Fibroblast of lung (primary cell): ENCODE results near the gene PRR35. TPM values are rescaled to one million over a fixed set of nuclear protein-coding genes. Genes with fewer than 3 reads are reported as not detected.

ENCODE experiments used
- DNase-seq, 2 donors: peaks; one replicate each; pipeline versions ENCODE4 v3.0.0 to v3.0.0-alpha.2; 2010; ENCODE audit warnings: low read depth in 2 of 2
- H2AFZ ChIP-seq: 2 replicates; pipeline ENCODE4 v1.5.1; 2012; ENCODE audit warnings: low read length, control low read depth, inconsistent platforms
- H3K27ac ChIP-seq: 2 replicates; pipeline ENCODE4 v1.5.1; 2011; ENCODE audit warnings: low read length, control low read depth; ENCODE audit not compliant: insufficient read depth
- H3K27me3 ChIP-seq: 2 replicates; pipeline ENCODE4 v1.5.1; 2011; ENCODE audit warnings: mild to moderate bottlenecking, low read length; ENCODE audit not compliant: control insufficient read depth, insufficient read depth
- H3K36me3 ChIP-seq: 2 replicates; pipeline ENCODE4 v1.5.1; 2011; ENCODE audit warnings: low read length; ENCODE audit not compliant: control insufficient read depth, insufficient read depth
- H3K4me1 ChIP-seq: 2 replicates; pipeline ENCODE4 v1.5.1; 2011; ENCODE audit warnings: low read length; ENCODE audit not compliant: control insufficient read depth, insufficient read depth; ENCODE audit errors: extremely low read depth
- H3K4me2 ChIP-seq: 2 replicates; pipeline ENCODE4 v1.5.1; 2011; ENCODE audit warnings: low read length, control low read depth; ENCODE audit not compliant: insufficient read depth; ENCODE audit errors: extremely low read depth
- H3K4me3 ChIP-seq, 4 experiments: fragments of 200-600 bp in 1 of 4; sonication (generic) in 1 of 4; replicated peaks in 1 of 4; 2 replicates each; pipeline ENCODE4 v1.5.1; 2011 to 2016; ENCODE audit warnings: low read length in 4 of 4, low read depth in 3 of 4, mild to moderate bottlenecking in 3 of 4, control low read depth in 2 of 4, inconsistent platforms in 1 of 4, mixed read lengths in 1 of 4; ENCODE audit not compliant: insufficient read depth in 1 of 4; ENCODE audit errors: control extremely low read depth in 1 of 4
- H3K79me2 ChIP-seq: 2 replicates; pipeline ENCODE4 v1.5.1; 2012; ENCODE audit warnings: mild to moderate bottlenecking, low read length, inconsistent platforms; ENCODE audit not compliant: control insufficient read depth, insufficient read depth
- H3K9ac ChIP-seq: 2 replicates; pipeline ENCODE4 v1.5.1; 2011; ENCODE audit warnings: mild to moderate bottlenecking, low read length, control low read depth; ENCODE audit not compliant: insufficient read depth
- H3K9me3 ChIP-seq: 2 replicates; pipeline ENCODE4 v1.5.1; 2012; ENCODE audit warnings: low read depth, low read length; ENCODE audit not compliant: control insufficient read depth, insufficient read depth
- H4K20me1 ChIP-seq: 2 replicates; pipeline ENCODE4 v1.5.1; 2011; ENCODE audit warnings: low read length; ENCODE audit not compliant: control insufficient read depth, insufficient read depth; ENCODE audit errors: extremely low read depth
- EZH2 ChIP-seq: IDR thresholded peaks from 2 replicates; pipeline ENCODE4 v1.5.1; 2012; ENCODE audit warnings: low read length, control low read depth, mild to moderate bottlenecking; ENCODE audit errors: missing control alignments
- polyA plus RNA-seq, 2 donors: library from polyadenylated mRNA; depleted of rRNA in 1 of 2; stranded (reverse) in 1 of 2; unstranded in 1 of 2; fragments of >200 nt; gene quantifications; 2 replicates each; pipeline ENCODE4 v1.2.1, GENCODE V29; 2011 to 2012; ENCODE audit warnings: missing spikeins in 1 of 2
- total RNA-seq: library from RNA; depleted of rRNA; stranded (reverse); fragments of >200 nt; gene quantifications from 2 replicates; pipeline ENCODE4 v1.2.1, GENCODE V29; 2014
- TF ChIP-seq, protein P1 (sequence below), 2 donors: IDR thresholded peaks in 1 of 2; conservative IDR thresholded peaks in 1 of 2; 1 replicate in 1 of 2; 2 replicates in 1 of 2; pipeline ENCODE4 v1.5.1; 2011 to 2012; ENCODE audit warnings: low read length in 2 of 2, control low read depth in 1 of 2, inconsistent platforms in 1 of 2, low read depth in 1 of 2, mild to moderate bottlenecking in 1 of 2

The PRR35 gene
- total and polyA plus RNA-seq, 2 donors (not counting 1 experiment from before 2014, with no cell fraction given), result not detected

DNA sequence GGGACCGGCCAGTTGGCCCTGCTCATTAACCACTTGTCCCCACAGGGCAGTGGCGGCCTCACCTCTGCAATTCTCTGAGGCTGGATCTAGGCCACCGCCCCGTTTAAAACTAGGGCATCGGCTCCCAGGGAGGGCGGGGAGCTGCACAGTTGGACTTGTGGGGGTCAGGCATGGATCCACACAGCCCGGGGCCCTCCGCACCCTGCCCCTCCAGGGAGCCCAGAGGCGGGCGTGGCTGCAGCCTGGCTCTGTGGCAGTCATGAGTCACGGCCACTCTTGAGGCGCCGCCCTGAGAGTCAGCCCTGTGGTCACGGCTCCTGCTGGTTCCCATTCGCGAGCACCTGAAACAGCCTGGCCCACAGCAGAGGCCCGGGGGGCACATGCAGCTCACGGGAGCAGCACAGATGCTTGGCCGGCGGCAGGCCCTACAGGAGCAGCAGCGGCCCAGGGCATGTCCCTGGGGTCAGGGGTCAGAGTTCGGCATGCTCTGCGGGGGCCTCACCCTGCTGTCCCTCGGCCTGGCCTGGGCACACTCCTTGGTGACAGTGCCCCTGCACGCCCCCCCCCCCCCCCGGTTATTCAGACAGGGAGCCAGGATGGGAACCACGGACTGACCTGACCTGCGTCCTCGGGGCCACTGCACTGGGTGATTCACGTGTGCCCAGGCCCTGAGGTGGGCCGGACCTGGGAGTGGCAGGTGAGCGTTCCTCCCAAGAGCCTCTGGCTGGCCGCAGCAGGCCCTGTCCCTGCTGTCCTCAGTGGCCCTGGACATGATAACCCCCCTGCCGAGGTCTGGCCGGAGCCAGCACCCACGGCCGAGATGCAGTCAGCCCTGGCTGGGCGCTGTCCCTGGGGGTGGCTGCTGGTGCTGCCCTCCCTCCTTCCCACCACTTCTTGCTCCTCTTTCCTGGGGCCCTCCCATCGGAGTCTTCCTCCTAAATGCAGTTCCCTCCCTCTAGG, 24.5 kb upstream of the PRR35 start:
- Histone ChIP-seq H3K79me2 (peaks cover 83% of the 10 kb centered on the region), H3K9me3 (no peaks in the 10 kb centered on the region), H3K4me3 (no peak overlapping the region), H3K27ac (peak overlapping the region; percentile 27), H3K4me1 (peaks cover 5% of the 10 kb centered on the region), H4K20me1 (no peaks in the 10 kb centered on the region), H3K4me2 (no peak overlapping the region), H3K9ac (no peak overlapping the region), H3K36me3 (peaks cover 21% of the 10 kb centered on the region), H3K27me3 (no peaks in the 10 kb centered on the region), H2AFZ (no peak overlapping the region)
- TF ChIP-seq, protein P1, sequence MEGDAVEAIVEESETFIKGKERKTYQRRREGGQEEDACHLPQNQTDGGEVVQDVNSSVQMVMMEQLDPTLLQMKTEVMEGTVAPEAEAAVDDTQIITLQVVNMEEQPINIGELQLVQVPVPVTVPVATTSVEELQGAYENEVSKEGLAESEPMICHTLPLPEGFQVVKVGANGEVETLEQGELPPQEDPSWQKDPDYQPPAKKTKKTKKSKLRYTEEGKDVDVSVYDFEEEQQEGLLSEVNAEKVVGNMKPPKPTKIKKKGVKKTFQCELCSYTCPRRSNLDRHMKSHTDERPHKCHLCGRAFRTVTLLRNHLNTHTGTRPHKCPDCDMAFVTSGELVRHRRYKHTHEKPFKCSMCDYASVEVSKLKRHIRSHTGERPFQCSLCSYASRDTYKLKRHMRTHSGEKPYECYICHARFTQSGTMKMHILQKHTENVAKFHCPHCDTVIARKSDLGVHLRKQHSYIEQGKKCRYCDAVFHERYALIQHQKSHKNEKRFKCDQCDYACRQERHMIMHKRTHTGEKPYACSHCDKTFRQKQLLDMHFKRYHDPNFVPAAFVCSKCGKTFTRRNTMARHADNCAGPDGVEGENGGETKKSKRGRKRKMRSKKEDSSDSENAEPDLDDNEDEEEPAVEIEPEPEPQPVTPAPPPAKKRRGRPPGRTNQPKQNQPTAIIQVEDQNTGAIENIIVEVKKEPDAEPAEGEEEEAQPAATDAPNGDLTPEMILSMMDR (conservative IDR thresholded peaks at IDR 0.05 in 1 of 2, IDR thresholded peaks at IDR 0.05 in 1 of 2; ENCODE audit: low read depth in 1 of 2, low read length in 2 of 2), result no peak
- TF ChIP-seq EZH2, result no peak
- DNase-seq, result peak; percentile 73 to 79

DNA sequence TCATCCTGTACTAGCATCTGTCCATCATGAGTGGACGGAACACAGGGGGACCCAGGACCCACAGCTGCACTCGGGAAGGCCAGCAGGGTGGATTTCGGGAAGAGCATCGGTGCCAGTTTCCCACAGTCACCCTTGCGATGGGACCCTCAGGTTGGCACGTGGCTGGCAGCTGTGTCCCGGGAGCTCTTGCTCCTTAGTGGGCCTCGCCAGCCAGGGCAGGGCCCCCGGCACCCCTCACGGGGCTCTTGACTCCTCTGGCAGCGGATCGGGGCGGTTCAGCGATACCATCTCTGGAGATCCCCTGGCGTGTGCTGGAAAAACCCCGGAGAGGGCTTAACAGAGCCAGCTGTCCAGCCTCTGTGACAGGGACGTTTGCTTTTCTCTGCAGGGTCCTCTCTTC, 23.4 kb upstream of the PRR35 start:
- H3K4me2 ChIP-seq, result no peak overlapping the region
- H3K27ac ChIP-seq, result no peak overlapping the region
- H3K27me3 ChIP-seq, result no peaks in the 10 kb centered on the region
- peaks cover 5% of the 10 kb centered on the region for H3K4me1 ChIP-seq
- no peak for DNase-seq
- no peaks in the 10 kb centered on the region for H3K9me3 ChIP-seq
- peaks cover 26% of the 10 kb centered on the region for H3K36me3 ChIP-seq
- H2AFZ ChIP-seq, result no peak overlapping the region
- no peak for TF ChIP-seq EZH2
- TF ChIP-seq, protein P1 (conservative IDR thresholded peaks at IDR 0.05 in 1 of 2, IDR thresholded peaks at IDR 0.05 in 1 of 2; ENCODE audit: low read depth in 1 of 2, low read length in 2 of 2), result no peak
- peaks cover 82% of the 10 kb centered on the region for H3K79me2 ChIP-seq
- H3K9ac ChIP-seq, result no peak overlapping the region
- H4K20me1 ChIP-seq, result no peaks in the 10 kb centered on the region
- H3K4me3 ChIP-seq, result no peak overlapping the region

DNA sequence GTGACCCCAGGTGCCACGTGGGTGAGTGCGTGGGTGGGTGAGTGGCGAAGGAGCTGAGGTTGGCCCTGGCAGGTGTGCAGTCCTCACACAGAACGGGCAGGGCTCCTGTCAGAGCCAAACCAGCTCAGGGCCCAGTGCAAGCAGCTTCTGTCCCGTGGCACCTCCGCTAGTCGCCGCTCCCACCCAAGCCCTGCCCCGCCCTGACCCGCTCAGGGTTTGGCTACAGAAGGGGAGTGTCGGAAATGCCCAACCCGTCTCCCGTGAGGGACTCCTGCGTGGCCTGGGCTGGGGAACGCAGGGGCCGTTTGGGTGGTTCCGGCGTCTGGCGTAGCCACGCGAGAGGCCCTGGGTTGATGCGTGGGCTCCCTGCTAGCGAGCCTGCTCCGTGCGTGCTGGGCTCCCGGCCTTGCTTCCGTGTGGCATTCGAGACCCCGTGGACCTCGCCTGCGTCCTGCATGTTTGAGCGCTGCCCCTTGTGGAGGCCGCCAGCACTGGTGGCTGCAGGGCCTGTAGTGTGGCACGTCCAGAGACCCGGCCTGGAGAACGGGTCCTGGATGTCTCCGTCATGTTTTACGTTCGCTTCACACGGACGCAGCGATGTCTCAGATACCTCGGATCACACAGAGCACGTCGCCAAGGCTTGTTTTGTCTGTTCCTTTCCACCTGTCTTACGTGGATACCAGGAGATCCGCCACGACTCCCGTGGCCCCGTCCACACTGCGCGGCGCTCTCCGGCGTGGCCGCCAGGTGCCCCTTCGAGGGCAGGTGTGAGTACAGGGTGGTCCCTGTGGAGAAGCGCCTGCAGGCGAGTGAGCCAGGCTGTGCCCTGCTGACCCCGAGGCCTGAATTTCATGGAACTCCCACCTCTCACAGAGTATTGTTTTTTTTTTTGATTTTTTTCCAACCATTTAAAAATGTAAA, 22.5 kb upstream of the PRR35 start:
- Histone ChIP-seq H2AFZ (no peak overlapping the region), H3K27ac (no peak overlapping the region), H3K4me3 (no peak overlapping the region), H3K4me1 (peaks cover 5% of the 10 kb centered on the region), H4K20me1 (no peaks in the 10 kb centered on the region), H3K4me2 (no peak overlapping the region), H3K9me3 (no peaks in the 10 kb centered on the region), H3K36me3 (peaks cover 26% of the 10 kb centered on the region), H3K9ac (no peak overlapping the region), H3K79me2 (peaks cover 82% of the 10 kb centered on the region), H3K27me3 (no peaks in the 10 kb centered on the region)
- no peak for DNase-seq
- no peak for TF ChIP-seq EZH2
- TF ChIP-seq, protein P1 (conservative IDR thresholded peaks at IDR 0.05 in 1 of 2, IDR thresholded peaks at IDR 0.05 in 1 of 2; ENCODE audit: low read depth in 1 of 2, low read length in 2 of 2), result no peak
